Stomach (tissue), 9 donors: Measurements from ENCODE around the gene C10orf67. TPM values are rescaled to one million over a fixed set of nuclear protein-coding genes. Genes with fewer than 3 reads are reported as not detected.

Experiments
- DNase-seq, 2 donors: peaks; one replicate each; pipeline versions ENCODE4 v3.0.0 to v3.0.0-alpha.2; 2013 to 2019
- H3K27ac ChIP-seq, 5 donors: fragments of 200-600 bp in 4 of 5; sonication (generic) in 4 of 5; one replicate each; pipeline ENCODE4 v1.5.1; 2013 to 2019; ENCODE audit warnings: mild to moderate bottlenecking in 1 of 5, moderate library complexity in 1 of 5
- H3K27me3 ChIP-seq, 3 donors: fragments of 200-600 bp; sonication (generic); one replicate each; pipeline ENCODE4 v1.5.1; 2017 to 2019; ENCODE audit warnings: mixed run types in 1 of 3
- H3K36me3 ChIP-seq, 4 donors: fragments of 200-600 bp; sonication (generic); 1 replicate in 3 of 4; 2 replicates in 1 of 4; pipeline ENCODE4 v1.5.1; 2016 to 2019
- H3K4me1 ChIP-seq, 4 donors: fragments of 200-600 bp; sonication (generic); one replicate each; pipeline ENCODE4 v1.5.1; 2016 to 2019
- H3K4me3 ChIP-seq, 4 donors: fragments of 200-600 bp; sonication (generic) in 3 of 4; one replicate each; pipeline ENCODE4 v1.5.1; 2016 to 2019; ENCODE audit warnings: mild to moderate bottlenecking in 1 of 4
- H3K9me3 ChIP-seq, 4 donors: fragments of 200-600 bp; sonication (generic); one replicate each; pipeline ENCODE4 v1.5.1; 2016 to 2019
- EP300 ChIP-seq: sonication (generic); formaldehyde crosslinking; IDR thresholded peaks from one replicate; pipeline ENCODE4 v1.6.1; 2017; ENCODE audit warnings: antibody characterized with exemption
- POLR2A ChIP-seq, 4 donors: fragments of 450-650 bp; IDR thresholded peaks; one replicate each; pipeline ENCODE4 v1.6.1; 2016; ENCODE audit warnings: antibody characterized with exemption in 4 of 4, control low read depth in 2 of 4, mild to moderate bottlenecking in 1 of 4, moderate library complexity in 1 of 4
- POLR2AphosphoS5 ChIP-seq, 3 donors: sonication (generic); formaldehyde crosslinking; IDR thresholded peaks; one replicate each; pipeline ENCODE4 v1.6.1; 2016; ENCODE audit warnings: antibody characterized with exemption in 3 of 3
- WGBS, 5 donors: extraction: QIAGEN DNeasy Blood & Tissue Kit in 3 of 5; methylation state at CpG; one replicate each; pipeline versions ENCODE4 v1.1.5 to v1.1.7; 2013 to 2018; 5-methylcytosine and 5-hydroxymethylcytosine counted together
- intact Hi-C: fragments of 100-400 bp; cut with DNase I; formaldehyde crosslinking; loops from one replicate; pipeline ENCODE4 v1.15.1; 2023; ENCODE audit warnings: low total_unique reads
- polyA plus RNA-seq, 3 donors: library from polyadenylated mRNA; stranded (reverse); fragments of 200-250 nt; gene quantifications; one replicate each; pipeline ENCODE4 v1.2.3, GENCODE V29; 2013
- total RNA-seq, 5 donors: library from RNA; depleted of rRNA; stranded (reverse); fragments of >200 nt; gene quantifications; one replicate each; pipeline versions ENCODE4 v1.1.0 to v1.2.3, GENCODE V29; 2014 to 2016
- TF ChIP-seq, protein P1 (sequence below), 7 experiments: fragments of 450-650 bp in 4 of 7; fragments of 200-600 bp in 3 of 7; sonication (generic) in 3 of 7; IDR thresholded peaks; one replicate each; pipeline ENCODE4 v1.5.1; 2016 to 2019; ENCODE audit warnings: antibody characterized with exemption in 7 of 7, control low read depth in 2 of 7, mild to moderate bottlenecking in 1 of 7
- donor health status: healthy with polysubstance abuse.
- donor health status: Bipolar disorder and iron deficiency.
- donor health status: healthy.

Gene C10orf67
- total and polyA plus RNA-seq, 8 donors: 0.18 to 1.2 (median 0.31) TPM; not detected in 5

DNA sequence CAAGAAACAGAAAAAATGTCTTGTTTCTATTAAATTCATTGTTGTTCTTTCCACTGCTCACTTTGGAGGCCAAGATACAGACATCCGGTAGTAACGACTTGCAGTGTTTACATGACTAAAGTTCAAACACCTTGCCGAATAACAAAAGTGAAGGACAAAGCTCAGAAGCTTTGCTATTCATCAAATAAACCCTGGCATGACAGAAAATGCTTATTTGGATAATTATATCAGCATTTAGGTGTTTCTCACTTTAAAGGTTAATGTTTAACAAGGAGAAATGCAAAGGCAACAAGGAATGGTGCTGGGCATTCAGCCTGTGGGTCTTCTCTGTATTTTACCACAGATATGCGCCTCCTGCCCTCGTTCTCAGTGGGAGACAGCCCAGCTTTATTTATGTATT lies 157.9 kb downstream of the C10orf67 start:
- no peak for DNase-seq
- H3K27ac ChIP-seq: no peak overlapping the region
- H3K4me1 ChIP-seq: peaks cover 0 to 18% (median 3%) of the 10 kb centered on the region in 4 donors
- H3K27me3 ChIP-seq: peaks cover 2 to 61% (median 21%) of the 10 kb centered on the region in 3 donors
- intact Hi-C loops: no loop called here
- no peaks in the 10 kb centered on the region for H3K36me3 ChIP-seq
- TF ChIP-seq EP300 (no peak), POLR2AphosphoS5 (IDR thresholded peaks at IDR 0.05) (no peak), POLR2A (IDR thresholded peaks at IDR 0.05) (no peak)
- TF ChIP-seq, protein P1, sequence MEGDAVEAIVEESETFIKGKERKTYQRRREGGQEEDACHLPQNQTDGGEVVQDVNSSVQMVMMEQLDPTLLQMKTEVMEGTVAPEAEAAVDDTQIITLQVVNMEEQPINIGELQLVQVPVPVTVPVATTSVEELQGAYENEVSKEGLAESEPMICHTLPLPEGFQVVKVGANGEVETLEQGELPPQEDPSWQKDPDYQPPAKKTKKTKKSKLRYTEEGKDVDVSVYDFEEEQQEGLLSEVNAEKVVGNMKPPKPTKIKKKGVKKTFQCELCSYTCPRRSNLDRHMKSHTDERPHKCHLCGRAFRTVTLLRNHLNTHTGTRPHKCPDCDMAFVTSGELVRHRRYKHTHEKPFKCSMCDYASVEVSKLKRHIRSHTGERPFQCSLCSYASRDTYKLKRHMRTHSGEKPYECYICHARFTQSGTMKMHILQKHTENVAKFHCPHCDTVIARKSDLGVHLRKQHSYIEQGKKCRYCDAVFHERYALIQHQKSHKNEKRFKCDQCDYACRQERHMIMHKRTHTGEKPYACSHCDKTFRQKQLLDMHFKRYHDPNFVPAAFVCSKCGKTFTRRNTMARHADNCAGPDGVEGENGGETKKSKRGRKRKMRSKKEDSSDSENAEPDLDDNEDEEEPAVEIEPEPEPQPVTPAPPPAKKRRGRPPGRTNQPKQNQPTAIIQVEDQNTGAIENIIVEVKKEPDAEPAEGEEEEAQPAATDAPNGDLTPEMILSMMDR (IDR thresholded peaks at IDR 0.05): no peak
- H3K9me3 ChIP-seq: no peaks in the 10 kb centered on the region
- no peak overlapping the region for H3K4me3 ChIP-seq
- WGBS, 5 donors: 6 to 11% (median 10%) methylated on average over 5 of the region's 5 CpGs

DNA sequence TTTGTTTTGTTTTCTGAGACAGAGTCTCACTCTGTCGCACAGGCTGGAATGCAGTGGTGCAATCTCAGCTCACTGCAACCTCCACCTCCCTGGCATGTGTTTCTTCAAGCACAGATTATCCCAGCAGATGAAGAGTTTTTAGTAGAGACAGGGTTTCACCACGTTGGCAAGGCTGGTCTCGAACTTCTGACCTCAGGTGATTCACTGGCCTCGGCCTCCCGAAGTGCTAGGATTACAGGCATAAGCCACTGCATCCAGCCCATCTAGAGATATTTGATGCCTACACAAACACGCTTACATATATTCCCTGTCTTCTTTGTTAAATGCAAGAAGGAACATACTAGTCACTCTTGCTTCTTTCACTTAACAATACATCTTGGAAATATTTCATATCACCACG lies 158.4 kb downstream of the C10orf67 start:
- TF ChIP-seq, protein P1 (IDR thresholded peaks at IDR 0.05): no peak
- TF ChIP-seq POLR2A (IDR thresholded peaks at IDR 0.05): no peak
- no peak for TF ChIP-seq EP300
- no peak for TF ChIP-seq POLR2AphosphoS5 (IDR thresholded peaks at IDR 0.05)
- H3K27ac ChIP-seq: no peak overlapping the region

DNA sequence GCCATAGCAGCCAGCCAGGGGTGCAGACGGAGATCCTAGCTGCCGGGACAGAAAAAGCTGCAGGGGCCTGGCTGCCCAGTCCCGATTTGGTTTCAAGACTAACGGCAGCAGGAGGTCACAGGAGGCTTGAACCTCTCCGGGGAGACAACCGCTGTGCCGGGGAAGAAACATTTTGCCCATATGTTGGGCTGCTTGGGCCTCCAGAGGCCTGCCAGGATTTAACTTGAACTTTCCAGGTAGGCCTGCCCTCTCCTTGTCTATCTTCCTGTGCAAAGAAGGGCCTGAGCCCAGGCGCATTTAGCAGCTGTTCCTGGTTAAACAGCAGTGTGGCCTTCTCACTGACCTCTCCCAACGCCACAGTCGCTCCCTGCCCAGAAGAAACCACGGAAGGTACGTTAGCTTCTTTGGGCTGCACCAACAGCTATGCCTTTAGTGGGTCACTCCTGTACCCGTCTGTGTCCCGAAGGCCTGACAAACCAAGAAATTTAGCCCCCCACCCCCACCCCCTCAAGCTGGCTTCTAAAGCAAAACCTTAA lies 169.6 kb downstream of the C10orf67 start:
- TF ChIP-seq EP300 (no peak), POLR2A (IDR thresholded peaks at IDR 0.05) (no peak), POLR2AphosphoS5 (IDR thresholded peaks at IDR 0.05) (no peak)
- TF ChIP-seq, protein P1 (IDR thresholded peaks at IDR 0.05): no peak
- H3K9me3 ChIP-seq: no peaks in the 10 kb centered on the region
- no peak overlapping the region for H3K27ac ChIP-seq
- 13 to 29% (median 14%) methylated on average over 6 to 14 of the region's 14 CpGs for WGBS, 5 donors
- intact Hi-C loops: no loop called here
- no peak for DNase-seq
- H3K4me1 ChIP-seq: peaks cover 0 to 31% (median 17%) of the 10 kb centered on the region in 4 donors
- H3K4me3 ChIP-seq: no peak overlapping the region
- H3K27me3 ChIP-seq: peaks cover 18 to 99% (median 54%) of the 10 kb centered on the region in 3 donors
- no peaks in the 10 kb centered on the region for H3K36me3 ChIP-seq

More for the DNA sequence above, 158.4 kb downstream of the C10orf67 start:
- no peaks in the 10 kb centered on the region for H3K9me3 ChIP-seq
- WGBS, 5 donors: 40 to 53% (median 47%) methylated on average over 7 of the region's 7 CpGs
- H3K36me3 ChIP-seq: no peaks in the 10 kb centered on the region
- H3K4me3 ChIP-seq: no peak overlapping the region
- peaks cover 0 to 56% (median 16%) of the 10 kb centered on the region in 3 donors for H3K27me3 ChIP-seq
- peaks cover 0 to 13% (median 0%) of the 10 kb centered on the region in 4 donors for H3K4me1 ChIP-seq
- no peak for DNase-seq
- intact Hi-C loops: no loop called here

DNA sequence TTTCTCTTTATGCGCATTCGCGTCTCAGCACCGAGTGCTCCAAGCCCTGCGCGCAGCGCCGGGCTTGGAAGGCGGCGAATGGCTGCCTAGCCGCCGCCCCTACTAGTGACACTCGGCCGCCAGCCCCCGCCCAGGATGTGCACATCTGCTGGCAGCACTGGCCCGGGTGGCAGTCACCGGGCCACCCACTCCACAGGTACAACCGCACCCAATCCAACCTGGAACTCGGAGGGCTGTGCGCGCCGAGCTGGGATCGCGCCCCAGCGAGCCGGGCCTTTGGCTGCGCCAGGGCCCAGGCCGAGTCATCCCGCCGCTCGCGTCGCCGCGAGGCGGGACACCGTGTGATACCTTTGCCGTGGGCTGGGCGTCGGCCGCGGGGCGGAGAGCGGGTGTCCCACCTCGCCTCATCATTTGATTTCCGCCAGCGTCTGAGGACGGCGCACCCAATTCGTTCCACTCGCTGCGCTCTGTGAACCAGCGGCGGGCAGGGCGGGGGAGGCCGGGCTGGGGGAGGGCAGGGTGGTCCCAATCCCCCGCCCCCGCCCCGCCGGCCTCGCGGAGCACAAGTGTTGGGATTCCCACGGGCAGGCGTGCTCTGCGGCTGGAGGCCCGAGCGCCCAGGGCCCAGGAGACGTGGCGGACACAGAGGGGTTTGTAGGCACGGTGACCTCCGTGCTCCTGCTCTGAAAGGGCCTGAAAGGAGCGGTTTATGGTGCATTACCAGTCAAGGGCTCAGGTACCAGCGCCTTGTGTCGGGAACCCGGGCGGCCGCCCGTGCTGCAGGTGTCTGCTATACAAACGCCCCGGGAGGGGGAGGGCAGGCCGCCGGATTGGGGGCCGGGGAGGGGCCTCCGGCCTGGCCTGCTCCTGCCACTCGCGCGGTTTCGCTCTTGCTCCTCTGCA lies 170.3 kb downstream of the C10orf67 start:
- Histone ChIP-seq H3K27ac (no peak overlapping the region), H3K4me3 (peak overlapping the region in 1 of 4 donors; percentile 4), H3K27me3 (peaks cover 18 to 97% (median 54%) of the 10 kb centered on the region in 3 donors), H3K4me1 (peaks cover 0 to 31% (median 17%) of the 10 kb centered on the region in 4 donors), H3K36me3 (no peaks in the 10 kb centered on the region), H3K9me3 (no peaks in the 10 kb centered on the region)
- DNase-seq: no peak
- intact Hi-C loops: no loop called here
- no peak for TF ChIP-seq POLR2AphosphoS5 (IDR thresholded peaks at IDR 0.05)
- TF ChIP-seq POLR2A (IDR thresholded peaks at IDR 0.05): no peak
- TF ChIP-seq, protein P1 (IDR thresholded peaks at IDR 0.05): no peak
- TF ChIP-seq EP300: no peak
- 3 to 6% (median 4%) methylated on average over 22 to 88 of the region's 88 CpGs for WGBS, 5 donors
